ENCODE data around the gene ZSCAN20. TPM values are rescaled to one million over a fixed set of nuclear protein-coding genes. Genes with fewer than 3 reads are reported as not detected.

Gene ZSCAN20
- total RNA-seq, 1 donor from 2014 or later, result 16.6 TPM

- no peak for DNase-seq (ENCODE audit: low spot score)
Observed at GRCh38 chr1:33532250-33532649, 59.8 kb downstream of the ZSCAN20 start.

DNA sequence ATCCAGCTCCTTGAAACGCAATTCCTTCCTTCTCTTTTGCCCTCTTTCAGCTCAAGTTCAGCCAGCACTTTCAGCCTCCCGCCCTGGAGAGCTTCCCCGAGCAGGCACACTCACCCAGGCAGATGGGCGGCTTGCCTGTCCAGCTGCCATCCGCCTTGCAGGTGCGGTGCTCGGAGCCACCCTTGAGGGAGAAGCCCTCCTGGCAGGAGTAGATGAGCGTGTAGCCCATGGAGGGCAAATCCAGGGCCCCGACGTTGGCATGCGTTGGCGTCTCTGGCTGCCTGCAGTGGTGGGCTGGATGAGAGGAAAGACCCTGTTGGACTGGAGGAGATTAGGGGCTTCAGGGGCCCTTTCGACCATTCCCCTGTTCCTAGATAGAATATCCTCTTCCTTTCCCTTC is 60.5 kb downstream of the ZSCAN20 start:
- DNase-seq (ENCODE audit: low spot score), result no peak

DNA sequence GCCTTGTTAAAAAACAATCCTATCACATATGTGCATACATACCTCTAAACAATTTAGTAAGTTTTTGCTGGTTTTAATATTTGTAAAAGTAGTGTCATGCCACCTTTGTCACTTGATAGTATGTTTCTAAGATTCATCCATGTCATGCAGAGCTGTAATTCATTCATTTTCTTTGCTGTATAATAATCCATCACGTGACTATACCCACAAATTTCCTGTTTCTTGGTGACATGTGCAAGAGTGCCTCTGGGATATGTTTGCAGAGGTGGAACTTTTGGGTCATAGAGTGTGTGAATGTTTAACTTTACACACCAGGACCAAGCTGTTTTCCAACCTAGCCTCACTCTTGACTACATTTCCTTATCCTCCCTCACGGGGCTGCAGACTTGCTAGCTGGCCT is 62.9 kb downstream of the ZSCAN20 start:
- no peak for DNase-seq (ENCODE audit: low spot score)

DNA sequence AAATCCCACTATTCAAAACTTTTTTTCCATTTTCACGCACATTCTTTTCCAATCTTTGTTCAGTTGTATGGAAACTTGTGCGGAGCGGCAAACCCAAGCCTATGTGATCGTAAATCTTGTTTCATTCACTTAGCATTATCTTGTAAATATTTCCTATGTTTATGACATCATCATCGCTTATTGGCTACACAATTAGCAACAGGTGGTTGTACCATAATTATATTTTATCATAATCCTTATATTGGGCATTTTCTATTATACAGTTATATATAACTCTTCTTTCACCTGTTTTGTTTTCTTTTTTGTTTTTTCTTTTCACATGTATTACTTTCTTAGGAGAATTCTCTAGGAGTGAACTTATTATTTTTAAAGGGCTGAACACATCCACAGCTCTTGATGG is 65.4 kb downstream of the ZSCAN20 start:
- DNase-seq (ENCODE audit: low spot score), result no peak

GRCh38 chr1:33541966-33542365 is 69.5 kb downstream of the ZSCAN20 start:
- DNase-seq (ENCODE audit: low spot score), result no peak

Other genes with a start within 250 kb of the ZSCAN20 start
- 10.1 TPM for gene ZNF362, start 216.2 kb upstream of the ZSCAN20 start, total RNA-seq (ENCODE audit: insufficient read depth, low replicate concordance)
- not detected for gene A3GALT2, start 151.5 kb upstream of the ZSCAN20 start, total RNA-seq (ENCODE audit: insufficient read depth, low replicate concordance)
- 56.6 TPM for gene PHC2, start 41.5 kb upstream of the ZSCAN20 start, total RNA-seq (ENCODE audit: insufficient read depth, low replicate concordance)

All from umbilical cord (tissue), 2 donors.